HUDEP-2 (cell line): Measurements from ENCODE around the gene TMEM126B.

Experiments used
- DNase-seq, 76 experiments: peaks; one replicate each; lab custom pipeline; 2025; ENCODE audit not compliant: unreplicated experiment in 76 of 76; lab: John Stamatoyannopoulos, UW

The TMEM126B gene

DNA sequence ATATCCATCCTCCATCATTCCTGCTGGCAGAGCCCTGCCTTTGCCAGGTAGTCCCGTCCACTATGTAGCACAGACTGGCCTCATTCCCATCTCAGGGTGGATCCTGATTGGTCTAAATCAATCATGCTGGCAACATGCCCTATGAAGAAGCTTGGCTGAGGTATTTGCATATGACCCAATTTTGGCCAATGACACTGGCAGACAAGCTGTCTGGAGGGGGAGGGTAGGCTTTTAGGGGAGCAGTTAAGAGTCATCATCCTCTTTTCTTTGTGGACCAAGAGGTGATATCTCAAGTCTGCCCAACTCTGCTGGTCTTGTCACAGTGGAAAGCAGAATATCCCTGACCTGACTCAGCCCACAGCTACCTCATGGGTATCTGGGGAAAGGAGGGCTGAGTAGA, 52.5 kb downstream of the TMEM126B start:
- DNase-seq, result peak in 1 of 76 experiments; percentile 25

DNA sequence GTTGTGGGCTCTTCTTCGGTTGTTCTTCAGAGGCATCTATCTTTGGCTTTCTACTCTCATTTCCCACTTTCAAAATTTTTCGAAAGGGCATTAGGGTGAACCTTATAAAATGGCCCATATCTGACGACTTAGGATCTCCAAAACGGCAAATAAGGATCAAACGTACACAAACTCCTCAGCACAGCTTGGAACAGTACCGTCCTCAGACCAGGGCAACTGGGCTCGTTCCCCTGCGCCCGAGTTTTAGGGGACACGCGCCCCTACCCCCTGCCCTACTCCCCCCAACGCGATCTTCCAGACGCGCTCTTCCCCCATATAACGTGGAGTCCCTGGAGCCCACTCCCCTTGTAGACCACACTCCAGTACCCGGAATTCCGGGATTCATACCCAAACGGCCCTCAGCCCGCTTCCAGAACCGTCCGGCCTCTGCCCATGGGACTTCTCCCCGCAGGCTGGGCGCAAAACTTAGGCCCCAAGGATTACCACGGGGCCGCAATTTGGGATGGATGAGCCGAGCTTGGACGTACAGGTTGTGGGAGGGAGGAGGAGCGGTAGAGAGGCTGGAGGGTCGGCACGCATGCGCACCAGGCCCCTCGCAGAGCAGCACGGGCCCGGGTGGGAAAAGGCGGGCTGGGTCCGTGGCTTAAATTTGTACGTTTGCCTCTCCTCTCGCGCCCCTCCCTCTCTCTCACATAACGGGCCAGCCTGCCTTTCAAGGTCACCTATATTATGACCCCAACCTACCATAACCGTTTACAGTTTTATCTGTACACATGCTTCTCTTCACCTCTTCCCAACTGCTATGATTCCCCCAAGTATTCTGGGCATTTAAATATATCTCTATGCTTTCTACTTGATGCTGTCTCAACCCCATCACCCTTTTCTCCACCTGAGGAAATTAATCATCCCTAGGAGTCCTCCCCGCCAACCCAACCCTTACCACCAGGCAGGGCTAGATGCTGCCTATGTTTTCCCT, 54.2 kb downstream of the TMEM126B start:
- DNase-seq, result no peak

GRCh38 chr11:85685125-85685819, 56.9 kb downstream of the TMEM126B start:
- DNase-seq, result no peak

- no peak for DNase-seq
Observed at GRCh38 chr11:85685820-85686459, 57.5 kb downstream of the TMEM126B start, which contains the start of gene CCDC89. TSS of gene CCDC89 (minus strand) at chr11:85686195. CDS start at chr11:85686130, 65 bp downstream.
